ENCODE data around the gene NOXO1. TPM values are rescaled to one million over a fixed set of nuclear protein-coding genes. Genes with fewer than 3 reads are reported as not detected.

NOXO1 gene
- total and polyA plus RNA-seq, 2 donors (not counting 3 experiments of a cell fraction or from before 2014, with no cell fraction given), result 0.37 to 0.60 TPM

- peaks cover 48% of the 10 kb centered on the region for H3K4me1 ChIP-seq (ENCODE audit: control insufficient read depth, extremely low read depth, insufficient read depth, low read length)
- peak overlapping the region; percentile 82 for H3K27ac ChIP-seq (ENCODE audit: insufficient read depth, low read depth, low read length)
- H3K9me3 ChIP-seq (replicated peaks; ENCODE audit: control insufficient read depth, insufficient read depth, low read length), result no peaks in the 10 kb centered on the region
- H3K4me3 ChIP-seq (replicated peaks in 1 of 3; ENCODE audit: insufficient read depth in 1 of 3, low read depth in 1 of 3, low read length in 3 of 3), result peak overlapping the region in 2 of 3 experiments; percentile 0 to 71
- intact Hi-C loops (cut with micrococcal nuclease) (no loop called here), dilution Hi-C loops (cut with MboI; ENCODE audit: extremely low pct_ligation_motif_present, low sequenced_read_pairs) (no loop called here)
- no peaks in the 10 kb centered on the region for H4K20me1 ChIP-seq (replicated peaks; ENCODE audit: control insufficient read depth, extremely low read depth, insufficient read depth, low read length)
- peaks cover 69% of the 10 kb centered on the region for H3K79me2 ChIP-seq (ENCODE audit: control insufficient read depth, insufficient read depth, low read length)
- no peak for FAIRE-seq
- TF ChIP-seq FOS (IDR thresholded peaks at IDR 0.05; ENCODE audit: borderline replicate concordance, insufficient read depth, low read length), result no peak
- TF ChIP-seq POLR2A (IDR thresholded peaks at IDR 0.05; ENCODE audit: low read depth, low read length), result peak; percentile 24
- POLR2A ChIA-PET, result interaction anchor here (0.6 to 1.0 kb wide), 2 partner anchors 139 to 148 kb away, joined by 3 read pairs; partner anchors contain the start of gene TRAF7
- no peak for DNase-seq (ENCODE audit: low read depth, low spot score)
- CTCF ChIA-PET, result interaction anchor here (0.8 to 2.7 kb wide), 8 partner anchors 9 to 148 kb away, joined by 3 to 28 read pairs (median 4); partner anchors contain the start of gene TRAF7
- H3K9ac ChIP-seq (replicated peaks; ENCODE audit: extremely low read depth, insufficient read depth, low read length), result peak overlapping the region; percentile 43
- peak overlapping the region; percentile 92 for H3K4me2 ChIP-seq (ENCODE audit: insufficient read depth, low read length)
- H3K27me3 ChIP-seq (ENCODE audit: control insufficient read depth in 2 of 2, insufficient read depth in 2 of 2, low read length in 2 of 2), result no peaks in the 10 kb centered on the region
- no peaks in the 10 kb centered on the region for H3K9me1 ChIP-seq (replicated peaks; ENCODE audit: control insufficient read depth, extremely low read depth, insufficient read depth, low read length)
- H3K36me3 ChIP-seq (ENCODE audit: control insufficient read depth in 2 of 2, extremely low read depth in 1 of 2, insufficient read depth in 2 of 2, low read length in 2 of 2), result peaks cover 0 to 11% of the 10 kb centered on the region in 2 experiments
- H2AFZ ChIP-seq (ENCODE audit: low read depth, low read length), result no peak overlapping the region
- BruUV-seq (replicated peaks), result no TSS peak
These were observed 26.0 kb upstream of the NOXO1 start for GRCh38 chr16:2007081-2007836.

- DNase-seq (ENCODE audit: low read depth, low spot score), result no peak
- H3K9me3 ChIP-seq (replicated peaks; ENCODE audit: control insufficient read depth, insufficient read depth, low read length), result no peaks in the 10 kb centered on the region
- dilution Hi-C loops (cut with MboI; ENCODE audit: extremely low pct_ligation_motif_present, low sequenced_read_pairs) (no loop called here), intact Hi-C loops (cut with micrococcal nuclease) (no loop called here)
- H3K27me3 ChIP-seq (ENCODE audit: control insufficient read depth in 2 of 2, insufficient read depth in 2 of 2, low read length in 2 of 2), result no peaks in the 10 kb centered on the region
- peaks cover 0 to 20% of the 10 kb centered on the region in 2 experiments for H3K36me3 ChIP-seq (ENCODE audit: control insufficient read depth in 2 of 2, extremely low read depth in 1 of 2, insufficient read depth in 2 of 2, low read length in 2 of 2)
- H3K79me2 ChIP-seq (ENCODE audit: control insufficient read depth, insufficient read depth, low read length), result peaks cover 72% of the 10 kb centered on the region
- BruUV-seq (replicated peaks), result no TSS peak
- ChIA-PET CTCF (interaction anchor here (1.4 to 4.0 kb wide), 3 partner anchors 134 to 246 kb away, joined by 3 to 85 read pairs (median 14); no protein-coding TSS in a partner anchor), POLR2A (no interaction called here)
- H3K4me1 ChIP-seq (ENCODE audit: control insufficient read depth, extremely low read depth, insufficient read depth, low read length), result peaks cover 48% of the 10 kb centered on the region
- no peak for FAIRE-seq
- no peak overlapping the region for H3K9ac ChIP-seq (replicated peaks; ENCODE audit: extremely low read depth, insufficient read depth, low read length)
- TF ChIP-seq EZH2 (IDR thresholded peaks at IDR 0.05; ENCODE audit: borderline replicate concordance, low read depth, low read length, severe bottlenecking) (no peak), MAX (IDR thresholded peaks at IDR 0.05; ENCODE audit: insufficient read depth, insufficient read length) (no peak), POLR2AphosphoS5 (IDR thresholded peaks at IDR 0.05; ENCODE audit: insufficient read depth, low read depth, low read length) (no peak), MYC (IDR thresholded peaks at IDR 0.05; ENCODE audit: low read depth, low read length) (no peak), GATA2 (IDR thresholded peaks at IDR 0.05; ENCODE audit: insufficient read depth, insufficient read length, low read depth, low read length) (no peak), CTCF (IDR thresholded peaks at IDR 0.05; ENCODE audit: extremely low read depth in 1 of 2, insufficient read depth in 1 of 2, low read depth in 1 of 2, low read length in 2 of 2) (no peak), POLR2A (IDR thresholded peaks at IDR 0.05; ENCODE audit: low read depth, low read length) (no peak), FOS (IDR thresholded peaks at IDR 0.05; ENCODE audit: borderline replicate concordance, insufficient read depth, low read length) (no peak), JUN (IDR thresholded peaks at IDR 0.05; ENCODE audit: borderline replicate concordance, insufficient read depth, insufficient read length, low read depth) (no peak)
- H3K4me2 ChIP-seq (ENCODE audit: insufficient read depth, low read length), result no peak overlapping the region
- no peak overlapping the region for H2AFZ ChIP-seq (ENCODE audit: low read depth, low read length)
- H3K27ac ChIP-seq (ENCODE audit: insufficient read depth, low read depth, low read length), result no peak overlapping the region
- no peaks in the 10 kb centered on the region for H3K9me1 ChIP-seq (replicated peaks; ENCODE audit: control insufficient read depth, extremely low read depth, insufficient read depth, low read length)
- H3K4me3 ChIP-seq (replicated peaks in 1 of 3; ENCODE audit: insufficient read depth in 1 of 3, low read depth in 1 of 3, low read length in 3 of 3), result no peak overlapping the region
- H4K20me1 ChIP-seq (replicated peaks; ENCODE audit: control insufficient read depth, extremely low read depth, insufficient read depth, low read length), result no peaks in the 10 kb centered on the region
These were observed 25.0 kb upstream of the NOXO1 start for GRCh38 chr16:2006317-2006716.

Data from endothelial cell of umbilical vein (primary cell).